ENCODE data around the gene ATP6V0C.

DNA sequence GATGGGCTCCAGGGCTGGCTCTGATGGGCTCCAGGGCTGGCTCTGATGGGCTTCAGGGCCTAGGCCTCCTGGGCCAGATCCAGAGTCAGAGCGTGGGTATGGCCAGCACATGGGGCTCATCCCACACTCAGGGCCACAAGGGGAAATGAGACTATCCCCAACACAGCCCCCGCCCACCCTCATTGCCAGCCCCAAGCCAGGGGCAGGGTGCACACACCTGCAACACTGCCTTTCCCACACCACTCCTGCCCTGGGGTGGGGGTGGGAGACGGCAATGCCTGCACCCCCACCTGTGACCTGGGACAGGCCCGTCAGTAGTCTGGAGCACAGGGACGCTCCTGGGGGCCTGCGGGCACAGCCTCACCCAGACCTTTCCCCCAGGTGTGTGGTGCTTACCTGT lies 14.3 kb upstream of the ATP6V0C start:
- TF ChIP-seq, protein P1, sequence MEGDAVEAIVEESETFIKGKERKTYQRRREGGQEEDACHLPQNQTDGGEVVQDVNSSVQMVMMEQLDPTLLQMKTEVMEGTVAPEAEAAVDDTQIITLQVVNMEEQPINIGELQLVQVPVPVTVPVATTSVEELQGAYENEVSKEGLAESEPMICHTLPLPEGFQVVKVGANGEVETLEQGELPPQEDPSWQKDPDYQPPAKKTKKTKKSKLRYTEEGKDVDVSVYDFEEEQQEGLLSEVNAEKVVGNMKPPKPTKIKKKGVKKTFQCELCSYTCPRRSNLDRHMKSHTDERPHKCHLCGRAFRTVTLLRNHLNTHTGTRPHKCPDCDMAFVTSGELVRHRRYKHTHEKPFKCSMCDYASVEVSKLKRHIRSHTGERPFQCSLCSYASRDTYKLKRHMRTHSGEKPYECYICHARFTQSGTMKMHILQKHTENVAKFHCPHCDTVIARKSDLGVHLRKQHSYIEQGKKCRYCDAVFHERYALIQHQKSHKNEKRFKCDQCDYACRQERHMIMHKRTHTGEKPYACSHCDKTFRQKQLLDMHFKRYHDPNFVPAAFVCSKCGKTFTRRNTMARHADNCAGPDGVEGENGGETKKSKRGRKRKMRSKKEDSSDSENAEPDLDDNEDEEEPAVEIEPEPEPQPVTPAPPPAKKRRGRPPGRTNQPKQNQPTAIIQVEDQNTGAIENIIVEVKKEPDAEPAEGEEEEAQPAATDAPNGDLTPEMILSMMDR (IDR thresholded peaks at IDR 0.05): no peak
- TF ChIP-seq POLR2A (IDR thresholded peaks at IDR 0.05): no peak
